Stimulated activated CD8-positive, alpha-beta memory T cell treated with anti-CD3 and anti-CD28 coated beads, Interleukin-12 subunit alpha, Interleukin-12 subunit beta, amount 100 ng/mL, for 1 hour (primary cell): ENCODE measurements around the gene DAP.
"Not testable (repeated sequence)": the region's sequence is repeated elsewhere in the genome, so short reads cannot be mapped to it uniquely, and the experiment has no call there.

Experiments
- DNase-seq: peaks from one replicate; pipeline ENCODE4 v3.0.0-alpha.2; 2020; ENCODE audit warnings: low read depth

The DAP gene

DNA sequence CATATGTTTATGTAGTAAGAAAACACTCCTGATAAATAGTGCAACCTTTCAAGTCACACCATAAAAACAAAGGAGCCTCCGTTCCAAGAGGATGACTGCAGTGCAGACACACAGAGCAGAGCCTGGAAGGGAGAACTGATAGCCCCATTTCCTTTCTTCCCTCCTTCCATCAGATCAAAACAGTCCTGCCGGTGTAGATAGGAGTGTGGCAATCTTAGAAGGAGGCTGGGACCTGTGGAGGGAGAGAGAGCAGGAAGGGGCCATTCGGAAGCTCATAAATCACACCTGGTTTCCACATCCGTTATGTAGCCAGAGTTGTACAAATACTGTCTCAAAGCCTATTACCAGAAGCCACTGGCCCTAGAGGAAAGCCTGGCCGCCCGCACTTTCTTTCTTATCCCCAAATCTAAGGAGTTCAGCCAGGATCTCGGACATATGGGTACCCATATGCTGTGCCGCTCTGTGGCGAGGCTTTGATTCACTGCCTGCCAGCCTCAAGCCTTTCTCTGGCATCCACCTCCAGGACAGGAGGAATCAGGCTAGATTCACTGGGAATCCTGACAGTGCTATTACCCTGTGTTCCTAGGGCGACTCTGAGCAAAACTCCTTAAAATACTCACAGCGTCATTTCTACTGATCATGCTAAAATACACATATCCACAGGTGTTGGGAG lies 26.9 kb downstream of the DAP start:
- no peak for DNase-seq

DNA sequence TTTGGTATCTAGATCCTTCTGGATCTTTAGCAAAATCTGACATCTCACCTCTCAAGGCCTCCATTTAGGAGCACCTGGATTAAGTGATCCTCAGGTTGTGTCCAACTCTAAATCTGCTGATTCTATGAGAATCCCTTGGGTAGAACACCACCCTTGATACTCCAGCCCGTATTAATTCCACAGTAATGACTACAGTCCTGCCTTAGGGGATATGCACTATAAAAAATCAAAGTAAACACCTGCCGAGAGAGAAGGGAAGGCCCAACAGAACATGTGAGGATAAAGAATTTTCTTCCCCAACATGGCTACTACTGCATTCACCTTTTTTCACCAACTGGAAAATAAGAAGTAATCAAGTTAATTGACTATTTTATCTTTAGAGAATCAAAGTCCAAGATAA lies 27.6 kb downstream of the DAP start:
- no peak for DNase-seq

DNA sequence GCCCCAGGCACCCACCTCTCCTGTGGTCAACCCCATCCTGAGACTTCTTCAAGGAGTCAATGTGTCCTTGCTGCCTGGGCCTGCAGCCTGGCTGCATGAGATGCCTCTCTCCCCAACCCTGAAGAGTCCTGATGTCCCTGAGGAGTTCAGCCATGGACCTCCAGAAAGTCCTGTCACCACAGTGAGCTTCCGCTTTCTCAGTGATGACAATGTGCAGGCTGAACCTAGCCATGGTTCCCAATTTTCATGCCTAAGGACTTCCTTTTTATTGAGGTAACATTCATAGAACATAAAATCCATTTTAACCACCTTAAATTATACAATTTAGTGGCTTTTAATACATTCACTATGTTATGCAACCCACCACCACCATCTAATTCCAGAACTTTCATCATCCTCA lies 29.1 kb downstream of the DAP start:
- no peak for DNase-seq

DNA sequence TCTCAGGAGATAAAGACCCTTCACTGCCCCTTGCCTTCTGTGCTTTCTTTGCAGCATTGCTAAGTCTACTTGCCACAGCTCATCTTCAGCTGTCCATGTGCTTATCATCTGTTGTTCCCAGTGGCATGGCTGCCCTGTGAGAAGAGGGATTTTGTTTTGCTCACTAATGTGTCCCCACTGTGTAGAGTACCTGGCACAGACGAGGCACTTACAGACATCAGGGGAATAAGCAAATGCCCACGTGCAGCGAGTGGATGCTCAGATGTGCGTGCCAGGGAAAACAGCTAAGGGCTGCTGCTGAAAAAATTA lies 31.0 kb downstream of the DAP start:
- no peak for DNase-seq

DNA sequence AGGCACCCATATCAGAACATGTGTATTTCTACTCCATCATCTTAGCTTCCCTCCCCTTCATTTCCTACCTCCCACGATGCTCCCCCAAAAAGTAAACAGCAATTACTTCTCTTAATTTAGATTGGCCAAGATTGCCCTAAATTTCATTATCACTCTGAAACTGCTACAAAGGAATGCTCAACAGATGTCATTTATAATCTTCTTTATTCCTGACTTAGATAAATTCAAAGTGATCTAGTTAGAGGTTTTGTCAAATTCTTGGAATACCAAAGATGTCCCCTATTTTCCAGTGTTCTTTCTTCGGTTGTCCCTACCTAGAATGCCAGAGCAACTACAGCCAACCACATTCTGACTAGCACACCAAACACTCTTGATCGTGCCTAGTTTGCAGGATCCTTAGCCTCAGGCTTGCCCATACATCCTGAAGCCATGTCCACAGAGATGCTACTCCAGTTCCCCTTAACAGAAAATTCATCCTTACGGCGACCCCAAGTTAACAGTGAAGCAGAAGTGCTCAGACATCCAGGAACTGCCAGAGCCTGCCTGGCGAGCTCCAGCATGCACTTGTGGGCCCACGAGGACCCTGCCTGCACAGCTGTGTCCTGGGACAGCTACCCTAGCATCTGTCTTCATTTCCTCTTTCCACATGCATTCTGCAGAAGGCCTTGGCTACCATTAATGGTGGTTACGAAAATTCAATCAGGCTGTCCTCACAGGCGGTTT lies 31.6 kb downstream of the DAP start:
- DNase-seq: no peak

DNA sequence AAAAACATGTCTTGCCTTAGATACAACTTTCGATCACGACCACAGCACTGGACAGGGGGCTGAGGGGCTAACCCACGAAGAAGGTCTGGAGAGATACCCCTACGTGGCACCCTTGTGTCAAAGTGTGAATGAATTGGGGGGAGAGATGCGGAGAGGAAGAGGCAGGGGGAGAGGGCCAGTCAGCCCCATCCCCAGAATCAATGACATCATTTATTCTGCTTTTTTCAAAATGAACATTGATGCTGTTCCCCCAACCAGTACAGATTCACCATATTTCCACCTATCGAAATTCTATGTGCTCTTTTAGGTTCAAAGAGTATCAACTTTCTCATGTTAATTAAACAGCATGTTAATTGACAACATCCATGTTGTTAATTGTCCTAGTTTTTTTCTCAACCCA lies 32.4 kb downstream of the DAP start:
- no peak for DNase-seq

DNA sequence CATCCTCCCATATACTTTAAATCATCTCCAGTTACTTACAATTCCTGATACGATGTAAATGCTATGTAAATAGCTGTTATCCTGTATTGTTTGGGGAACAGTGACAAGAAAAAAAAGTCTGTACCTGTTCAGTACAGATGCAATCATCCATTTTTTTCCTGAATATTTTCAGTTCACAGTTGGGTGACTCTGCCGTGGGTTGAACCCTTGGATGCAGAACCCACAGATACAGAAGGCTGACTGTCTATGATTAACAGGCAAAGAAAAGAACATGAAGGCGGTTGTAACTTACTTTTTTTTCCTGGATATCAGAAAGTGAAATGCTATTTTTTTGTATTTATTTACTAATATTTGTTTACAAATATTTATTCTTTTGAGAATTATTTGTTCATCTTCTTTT lies 33.2 kb downstream of the DAP start:
- DNase-seq: no peak

DNA sequence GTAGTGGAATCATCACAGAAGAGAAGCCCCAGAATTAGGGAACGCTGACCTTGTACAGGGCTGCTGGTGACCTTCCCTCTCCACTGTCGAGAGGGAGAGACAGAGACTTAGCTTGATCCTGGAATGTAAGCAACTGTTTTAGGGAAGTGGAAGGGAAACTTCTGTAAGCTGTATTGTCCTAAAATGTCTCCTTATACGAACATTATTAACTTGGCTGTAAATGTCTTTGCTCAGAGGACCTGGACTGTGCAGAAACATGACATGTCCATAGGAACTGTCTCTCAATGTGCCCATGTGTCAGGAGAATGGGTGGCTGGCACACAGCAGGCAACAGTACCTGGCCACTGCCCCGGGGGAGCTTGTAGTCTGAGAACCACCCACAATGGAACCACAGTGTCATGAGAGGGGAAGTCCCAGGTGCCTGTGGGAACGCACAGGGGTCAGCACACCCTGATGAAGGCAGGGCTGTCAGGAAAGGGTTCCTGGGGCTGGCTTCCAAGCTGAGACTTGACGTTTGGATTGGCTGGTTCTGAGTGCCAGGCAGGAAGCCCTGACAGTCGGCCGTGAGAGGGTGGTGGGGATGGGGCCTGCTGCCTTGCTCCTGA lies 34.0 kb downstream of the DAP start:
- no peak for DNase-seq

DNA sequence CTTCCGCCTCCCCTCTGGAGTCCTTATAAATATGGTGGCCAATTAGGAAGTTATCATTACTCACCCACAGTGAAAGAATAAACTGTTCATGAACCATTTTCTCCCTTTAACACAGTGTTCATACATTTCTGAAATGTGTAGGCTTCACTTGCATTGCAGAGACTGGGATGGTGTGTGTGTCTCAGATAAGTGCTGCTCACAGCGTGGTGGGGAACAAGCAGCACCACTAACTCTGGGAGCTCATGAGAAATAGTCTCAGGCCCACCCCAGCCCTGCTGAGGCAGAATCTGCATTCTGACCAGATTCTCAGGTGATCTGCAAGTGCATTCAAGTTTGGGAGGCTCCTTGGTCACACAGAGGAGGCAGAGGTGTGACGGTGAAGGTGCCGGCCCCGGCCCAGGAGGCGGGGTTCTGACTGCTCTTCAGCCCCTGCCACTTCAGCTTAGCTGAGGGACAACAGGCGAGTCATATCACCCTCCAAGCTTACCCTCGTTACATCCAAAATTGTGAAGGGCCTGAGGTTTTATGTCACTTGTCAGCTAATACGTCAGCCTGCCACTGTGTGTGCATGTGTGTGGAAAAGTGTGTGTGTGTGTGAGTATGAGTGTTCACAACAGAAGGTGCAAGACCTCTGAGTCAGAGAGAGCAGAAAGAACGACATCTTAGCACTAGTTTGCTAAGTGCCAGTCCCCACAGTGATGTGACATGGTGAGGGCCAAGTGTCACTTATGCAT lies 34.7 kb downstream of the DAP start:
- no peak for DNase-seq

DNA sequence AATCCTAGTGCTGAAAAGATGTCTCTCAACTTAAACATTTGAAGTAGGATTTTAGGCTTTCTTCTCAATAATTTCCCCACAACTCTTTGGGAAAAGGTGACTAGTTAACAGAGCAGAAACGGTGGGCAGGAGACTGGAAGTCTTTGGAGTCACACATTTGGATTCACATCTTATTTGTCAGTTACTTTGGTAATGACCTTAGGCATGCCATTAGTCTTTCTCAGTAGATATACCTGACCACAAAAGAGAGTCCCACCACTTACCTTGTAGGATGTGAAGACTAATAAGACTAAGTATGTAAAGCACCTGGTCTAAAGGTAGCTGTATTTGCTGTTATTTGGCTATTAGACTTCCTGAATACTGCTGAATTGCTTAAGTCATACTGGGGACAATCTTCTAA lies 35.4 kb downstream of the DAP start:
- no peak for DNase-seq

DNA sequence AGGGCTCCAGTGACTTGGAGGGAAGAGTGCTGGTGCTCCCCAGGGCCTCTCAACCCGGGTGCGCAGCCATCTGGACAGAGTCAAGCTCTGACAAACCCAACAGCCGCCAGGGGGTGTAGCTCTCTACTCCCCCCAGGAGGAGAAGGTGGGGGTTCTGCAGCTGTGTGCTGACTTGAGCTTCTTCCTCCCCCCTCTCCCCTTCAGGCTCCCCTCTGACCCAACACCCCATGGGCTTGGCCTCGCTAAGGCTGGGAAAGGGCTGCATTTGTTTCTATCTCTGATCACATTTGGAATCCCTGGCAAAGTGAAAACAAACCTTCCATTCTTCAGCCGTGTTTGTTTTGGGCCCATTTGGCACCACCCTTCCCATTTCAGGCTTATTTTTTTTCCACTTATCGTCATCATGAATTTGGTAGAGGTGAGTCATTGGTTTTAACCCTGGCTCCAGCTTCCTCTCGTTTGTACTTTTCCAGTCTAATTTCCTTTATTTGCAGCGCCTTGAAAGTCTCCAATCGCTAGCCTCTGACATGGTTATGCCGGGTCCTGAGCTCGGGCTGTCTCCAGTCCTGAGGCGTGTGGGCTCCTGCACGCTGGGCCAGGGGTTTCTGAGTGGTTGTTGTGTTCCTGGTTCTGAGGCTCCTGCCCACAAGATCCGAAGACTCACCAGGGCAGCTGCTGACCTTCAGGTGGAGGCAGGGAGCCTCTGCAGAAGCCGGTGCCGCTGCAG lies 36.1 kb downstream of the DAP start:
- DNase-seq: no peak

DNA sequence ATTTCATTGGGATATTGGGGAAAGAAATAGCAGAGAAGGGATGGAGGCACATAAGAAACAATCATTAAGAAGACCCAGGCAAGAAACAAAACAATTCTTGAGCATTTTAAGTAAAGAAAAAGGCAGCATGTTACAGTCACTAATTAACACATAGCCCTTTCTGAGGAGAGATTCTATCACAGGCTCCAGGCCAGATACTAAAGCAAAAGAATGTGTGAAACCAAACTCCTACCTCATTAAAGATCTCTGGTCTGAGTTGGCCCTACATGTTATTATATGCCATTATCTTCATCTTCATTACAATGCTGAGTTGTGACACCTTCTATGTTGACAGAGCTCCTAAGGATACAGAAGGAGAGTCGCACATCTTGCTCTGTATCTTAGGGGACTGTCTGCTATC lies 37.5 kb downstream of the DAP start:
- no peak for DNase-seq

DNA sequence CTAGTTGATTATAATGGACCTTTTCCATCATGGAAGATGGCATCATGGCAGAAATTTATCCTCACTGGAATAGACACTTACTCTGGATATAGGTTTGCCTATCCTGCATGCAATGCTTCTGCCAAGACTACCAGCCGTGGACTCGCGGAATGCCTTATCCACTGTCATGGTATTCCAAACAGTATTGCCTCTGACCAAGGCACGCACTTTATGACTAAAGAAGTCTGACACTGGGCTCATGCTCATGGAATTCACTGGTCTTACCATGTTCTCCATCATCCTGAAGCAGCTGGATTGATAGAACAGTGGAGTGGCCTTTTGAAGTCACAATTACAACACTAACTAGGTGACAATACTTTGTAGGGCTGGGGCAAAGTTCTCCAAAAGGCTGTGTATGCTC lies 40.3 kb downstream of the DAP start:
- not testable (repeated sequence) for DNase-seq

DNA sequence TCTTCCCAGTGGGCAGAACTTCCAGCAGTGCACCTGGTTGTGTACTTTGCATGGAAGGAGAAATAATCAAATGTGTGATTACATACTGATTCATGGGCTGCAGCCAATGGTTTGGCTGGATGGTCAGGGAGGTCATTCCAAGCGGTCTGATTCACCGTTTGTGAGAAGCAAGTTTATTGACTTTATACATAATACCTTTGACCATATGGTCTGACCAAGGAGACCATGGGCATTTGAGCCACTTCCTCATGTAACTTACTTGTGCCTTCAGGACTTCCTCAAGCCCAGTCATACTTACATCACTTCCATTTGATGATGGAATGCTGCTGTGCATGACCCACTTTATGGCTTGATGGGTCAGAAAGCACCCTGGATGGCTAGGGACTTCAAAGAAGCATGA lies 41.1 kb downstream of the DAP start:
- no peak for DNase-seq

DNA sequence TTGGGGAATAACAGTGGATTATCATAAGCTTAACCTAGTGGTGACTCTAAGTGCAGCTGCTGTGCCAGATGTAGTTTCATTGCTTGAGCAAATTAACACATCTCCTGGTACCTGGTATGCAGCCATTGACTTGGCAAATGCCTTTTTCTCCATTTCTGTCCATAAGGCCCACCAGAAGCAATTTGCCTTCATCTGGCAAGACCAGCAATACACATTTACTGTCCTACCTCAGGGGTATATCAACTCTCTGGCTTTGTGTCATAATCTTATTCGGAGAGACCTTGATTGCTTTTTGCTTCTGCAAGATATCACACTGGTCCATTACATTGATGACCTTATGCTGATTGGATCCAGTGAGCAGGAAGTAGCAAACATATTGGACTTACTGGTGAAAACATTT lies 42.4 kb downstream of the DAP start:
- DNase-seq: not testable (repeated sequence)

DNA sequence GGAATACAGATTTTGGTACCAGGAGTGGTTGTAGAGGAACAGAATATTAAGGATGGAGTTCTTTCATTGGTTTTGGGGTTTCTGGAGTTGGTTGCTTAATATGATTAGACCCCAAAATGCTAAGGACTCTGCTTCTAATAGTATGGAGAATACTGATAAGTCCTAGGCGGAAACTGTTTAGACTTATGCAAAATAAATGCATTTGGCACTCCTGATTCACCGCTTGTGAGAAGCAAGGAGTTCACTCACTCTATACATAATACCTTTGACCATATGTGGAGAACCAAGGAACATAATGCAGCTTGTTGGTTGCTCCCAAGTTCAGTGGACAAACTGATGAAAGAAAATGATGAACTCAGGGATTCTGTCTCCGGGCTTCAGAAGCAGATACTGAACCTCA lies 44.2 kb downstream of the DAP start:
- DNase-seq: not testable (repeated sequence)

DNA sequence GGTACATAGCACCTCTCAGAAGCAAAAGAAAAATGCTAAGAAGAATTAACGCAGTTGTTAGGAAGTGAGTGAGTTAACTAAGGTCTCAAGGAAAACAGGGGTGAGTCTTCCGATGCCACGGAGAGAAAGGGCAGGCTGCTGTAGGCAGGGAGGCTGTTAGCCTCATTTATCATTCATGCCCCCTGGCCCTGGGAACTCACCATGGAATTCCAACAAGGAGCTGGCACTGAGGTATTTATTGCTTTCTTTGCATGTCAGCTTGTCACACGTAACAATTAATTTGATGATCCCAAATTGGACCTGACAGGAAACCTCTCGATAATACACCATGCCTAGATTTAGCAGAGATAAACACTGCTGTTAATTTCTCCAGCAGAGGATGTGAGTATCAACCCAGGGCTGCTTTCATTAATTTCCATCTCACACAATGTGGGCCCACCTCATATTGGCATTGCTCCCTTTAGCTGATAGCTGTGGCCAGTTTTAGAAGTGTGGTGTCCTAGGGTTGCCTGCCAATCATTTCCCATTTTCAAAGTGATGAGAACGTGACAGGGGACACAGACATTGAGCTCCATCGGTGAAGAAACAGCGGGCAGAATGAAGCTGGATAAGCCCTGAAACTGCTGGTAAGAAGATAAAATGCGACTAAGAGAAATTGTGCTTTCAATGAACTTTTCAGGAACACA lies 45.3 kb downstream of the DAP start:
- no peak for DNase-seq

DNA sequence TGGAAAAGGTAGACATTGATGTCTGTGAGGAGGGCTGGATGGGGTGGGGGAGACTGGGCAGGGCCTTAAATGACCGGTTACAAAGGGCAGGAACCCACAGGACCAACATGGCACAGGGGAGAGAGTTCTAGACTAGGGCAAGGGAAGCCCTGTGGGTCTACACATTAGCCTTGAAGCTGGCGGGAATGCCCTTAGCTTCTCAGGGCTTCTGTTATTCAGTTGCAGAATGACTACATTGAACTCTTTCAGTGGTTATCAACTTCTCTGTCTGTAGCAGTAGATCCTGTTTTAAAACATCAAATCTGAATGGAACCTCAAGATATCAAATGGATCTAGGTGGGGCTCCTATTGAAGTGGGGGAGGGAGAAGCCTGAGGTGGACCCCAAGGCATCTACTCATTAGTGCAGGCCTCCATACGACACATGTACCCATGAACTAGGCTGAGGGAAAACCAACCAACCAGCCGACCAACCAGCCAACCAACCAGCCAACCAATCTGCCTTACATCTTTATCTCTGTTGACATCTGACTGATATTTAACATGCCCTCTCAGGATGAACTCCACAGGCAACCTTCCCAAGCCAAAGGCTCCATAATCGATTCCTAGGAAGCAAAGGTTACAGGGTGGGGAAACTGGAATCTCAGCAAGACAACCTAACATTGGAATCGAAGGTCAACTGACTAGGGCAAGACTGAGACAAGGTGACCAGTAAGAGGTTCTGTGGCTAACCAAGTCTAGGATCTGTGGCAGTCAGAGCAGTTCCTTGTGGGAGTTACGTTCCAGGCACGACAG lies 48.3 kb downstream of the DAP start:
- no peak for DNase-seq

DNA sequence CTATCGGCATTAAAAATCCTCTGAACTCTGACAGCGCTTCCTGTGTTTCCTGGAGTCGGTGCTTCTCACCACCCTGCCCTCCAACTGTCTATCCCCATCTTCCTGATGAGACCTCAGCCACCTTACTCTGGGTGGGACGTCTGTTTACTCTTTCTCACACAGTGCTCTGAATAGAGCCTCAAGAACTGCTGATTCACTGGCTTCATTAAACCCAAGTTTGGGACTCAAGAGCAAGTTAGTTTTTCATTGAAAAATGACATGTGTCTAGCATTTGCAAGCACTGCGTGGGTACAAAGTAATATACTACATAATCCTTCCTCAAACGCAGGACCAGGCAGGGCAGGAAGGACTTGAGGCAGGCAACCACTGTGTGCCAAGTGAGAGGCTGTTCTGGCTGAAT lies 49.5 kb downstream of the DAP start:
- no peak for DNase-seq

DNA sequence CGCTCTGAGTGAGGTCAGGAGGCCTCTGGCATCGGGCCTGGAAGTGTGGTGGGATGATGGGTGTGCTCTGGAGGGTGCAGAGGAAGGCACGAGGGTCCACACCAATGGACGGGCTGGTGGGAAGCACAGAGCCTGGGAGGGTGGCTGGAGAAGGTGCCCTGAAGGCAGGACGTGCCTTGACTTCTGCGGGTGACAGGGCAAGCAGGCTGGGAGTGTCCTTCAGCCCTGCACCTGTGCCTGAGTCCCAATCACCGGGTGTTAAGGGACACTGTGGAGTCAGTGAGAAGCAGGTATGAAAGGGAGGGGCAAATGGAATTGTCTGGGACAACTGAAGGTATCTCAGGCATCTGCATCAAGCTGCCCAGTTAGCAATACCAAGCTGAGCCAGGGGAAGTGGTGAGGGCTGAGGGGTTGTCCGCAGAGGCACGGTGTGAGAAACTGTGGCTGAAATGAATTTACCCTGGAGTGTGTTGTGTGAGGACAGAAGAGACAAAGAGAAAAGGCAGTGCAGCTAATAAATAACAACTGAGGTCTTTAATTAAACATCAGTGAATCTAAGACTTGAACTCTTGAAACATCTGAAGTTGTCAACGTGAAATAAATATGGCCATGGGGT lies 50.4 kb downstream of the DAP start:
- DNase-seq: no peak

DNA sequence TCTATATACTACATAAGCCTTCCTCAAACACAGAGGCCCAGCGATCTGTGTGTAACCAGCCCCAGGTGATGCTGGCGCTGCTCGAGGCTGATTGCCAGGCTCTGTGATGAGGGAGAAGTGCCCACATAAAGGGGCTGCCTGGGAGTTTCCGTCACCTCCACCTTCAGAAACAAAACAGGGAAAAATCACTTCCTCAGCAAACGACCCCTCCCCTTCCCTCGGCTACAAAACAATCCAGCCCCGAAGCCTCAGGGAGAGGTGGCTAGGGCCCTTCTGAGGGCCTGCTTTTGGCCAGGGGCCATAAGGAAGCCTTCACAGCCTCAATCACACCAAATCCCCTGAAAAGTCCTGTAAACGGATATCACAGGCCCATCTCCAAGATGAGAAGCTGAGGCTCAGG lies 51.1 kb downstream of the DAP start:
- DNase-seq: no peak
